Left lung (tissue), 10 donors: ENCODE data around the gene AIDA. TPM values are rescaled to one million over a fixed set of nuclear protein-coding genes. Genes with fewer than 3 reads are reported as not detected.

Source experiments
- ATAC-seq: fragments of 200-7000 bp; cut with Tn5 transposase; one replicate; pipeline ENCODE4 v1.9.1; 2020; ENCODE audit warnings: moderate library complexity
- DNase-seq, 4 donors: peaks; one replicate each; pipeline ENCODE4 v3.0.0-alpha.2; 2013 to 2020
- H3K27ac ChIP-seq, 2 donors: fragments of 200-600 bp; sonication (generic) in 1 of 2; one replicate each; pipeline versions ENCODE4 v1.5.0 to v1.8.0; 2020 to 2021
- H3K27me3 ChIP-seq, 2 donors: fragments of 200-600 bp; sonication (generic) in 1 of 2; one replicate each; pipeline versions ENCODE4 v1.5.0 to v1.8.0; 2020 to 2021
- H3K36me3 ChIP-seq, 2 donors: fragments of 200-600 bp; sonication (generic) in 1 of 2; one replicate each; pipeline versions ENCODE4 v1.5.0 to v1.8.0; 2020 to 2021
- H3K4me1 ChIP-seq, 2 donors: fragments of 200-600 bp; one replicate each; pipeline ENCODE4 v1.8.0; 2021
- H3K4me3 ChIP-seq, 2 donors: fragments of 200-600 bp; sonication (generic) in 1 of 2; one replicate each; pipeline versions ENCODE4 v1.5.0 to v1.8.0; 2020 to 2021; ENCODE audit warnings: mild to moderate bottlenecking in 1 of 2
- H3K9me3 ChIP-seq, 2 donors: fragments of 200-600 bp; sonication (generic) in 1 of 2; one replicate each; pipeline versions ENCODE4 v1.5.0 to v1.8.0; 2020 to 2021
- intact Hi-C, 2 donors: fragments of 100-400 bp; cut with DNase I; formaldehyde crosslinking; loops; one replicate each; pipeline versions ENCODE4 v1.11.2 to v1.14.2; 2022
- polyA plus RNA-seq, 6 donors: library from polyadenylated mRNA; unstranded; fragments of 120-200 nt; gene quantifications; one replicate each; pipeline ENCODE4 v1.2.1, GENCODE V29; 2013; ENCODE audit not compliant: insufficient read length in 6 of 6
- total RNA-seq, 2 donors: library from RNA; stranded (reverse); fragmentation: NEBNext Ultra II Directional; extraction: Animal tissue kit (Norgen Biotek cat#: 25700); gene quantifications; one replicate each; pipeline ENCODE4 v1.2.1, GENCODE V29; 2021
- TF ChIP-seq, protein P1 (sequence below), 2 donors: fragments of 200-600 bp; sonication (generic) in 1 of 2; IDR thresholded peaks; one replicate each; pipeline versions ENCODE4 v1.5.0 to v1.8.0; 2021; ENCODE audit warnings: antibody characterized with exemption in 2 of 2
- donor health status: DM: no; HTN: yes; CAD: no.
- donor health status: DM: no; HTN: no; CAD: no.

The AIDA gene
- total and polyA plus RNA-seq, 8 donors = 71.8 to 96.7 (median 88.3) TPM

DNA sequence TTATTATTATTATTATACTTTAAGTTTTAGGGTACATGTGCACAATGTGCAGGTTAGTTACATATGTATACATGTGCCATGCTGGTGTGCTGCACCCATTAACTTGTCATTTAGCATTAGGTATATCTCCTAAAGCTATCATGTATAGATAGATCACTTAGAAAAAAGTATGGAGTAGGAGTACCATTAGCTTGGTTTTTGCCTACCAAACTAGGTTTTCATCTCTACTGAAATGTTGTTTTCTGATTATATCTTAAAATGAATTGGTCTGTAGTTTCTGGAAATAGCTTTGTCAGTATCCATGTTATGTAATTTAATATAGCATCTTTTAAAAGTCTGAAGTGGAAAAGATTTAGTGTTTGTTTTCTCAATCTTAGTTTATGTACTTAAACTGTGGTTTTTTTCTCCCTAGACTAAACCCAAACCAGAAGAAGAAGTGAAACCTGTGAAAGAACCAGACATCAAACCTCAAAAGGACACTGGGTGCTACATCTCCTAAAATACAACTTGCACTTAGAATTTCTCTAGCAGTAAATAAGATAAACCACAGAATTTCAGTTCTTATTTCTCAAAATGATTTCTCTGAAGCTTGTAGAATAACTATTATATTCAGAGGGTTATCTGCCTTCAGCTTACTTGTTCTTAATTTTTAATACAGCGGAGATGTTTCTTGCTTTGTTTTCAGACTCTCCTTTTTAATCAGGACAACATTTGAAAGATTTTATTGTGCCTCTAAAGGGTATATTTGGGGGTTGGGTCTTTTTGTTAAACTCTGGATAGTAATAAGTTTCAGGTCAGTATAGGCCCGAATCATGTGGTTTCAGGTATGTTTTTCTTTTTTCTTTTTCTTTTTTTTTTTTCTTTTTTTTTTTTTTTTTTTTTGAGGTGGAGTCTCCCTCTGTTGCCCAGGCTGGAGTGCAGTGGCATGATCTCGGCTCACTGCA, 20.2 kb upstream of the AIDA start:
- no peak for ATAC-seq
- Histone ChIP-seq H3K27ac (no peak overlapping the region), H3K36me3 (peaks cover 5 to 91% of the 10 kb centered on the region in 2 donors), H3K9me3 (no peaks in the 10 kb centered on the region), H3K4me3 (no peak overlapping the region), H3K4me1 (no peaks in the 10 kb centered on the region), H3K27me3 (no peaks in the 10 kb centered on the region)
- intact Hi-C loops = loop anchor here in 1 of 2 donors (10.0 kb wide), 1 partner anchor 352 kb away; no protein-coding TSS in a partner anchor
- DNase-seq = no peak
- TF ChIP-seq, protein P1, sequence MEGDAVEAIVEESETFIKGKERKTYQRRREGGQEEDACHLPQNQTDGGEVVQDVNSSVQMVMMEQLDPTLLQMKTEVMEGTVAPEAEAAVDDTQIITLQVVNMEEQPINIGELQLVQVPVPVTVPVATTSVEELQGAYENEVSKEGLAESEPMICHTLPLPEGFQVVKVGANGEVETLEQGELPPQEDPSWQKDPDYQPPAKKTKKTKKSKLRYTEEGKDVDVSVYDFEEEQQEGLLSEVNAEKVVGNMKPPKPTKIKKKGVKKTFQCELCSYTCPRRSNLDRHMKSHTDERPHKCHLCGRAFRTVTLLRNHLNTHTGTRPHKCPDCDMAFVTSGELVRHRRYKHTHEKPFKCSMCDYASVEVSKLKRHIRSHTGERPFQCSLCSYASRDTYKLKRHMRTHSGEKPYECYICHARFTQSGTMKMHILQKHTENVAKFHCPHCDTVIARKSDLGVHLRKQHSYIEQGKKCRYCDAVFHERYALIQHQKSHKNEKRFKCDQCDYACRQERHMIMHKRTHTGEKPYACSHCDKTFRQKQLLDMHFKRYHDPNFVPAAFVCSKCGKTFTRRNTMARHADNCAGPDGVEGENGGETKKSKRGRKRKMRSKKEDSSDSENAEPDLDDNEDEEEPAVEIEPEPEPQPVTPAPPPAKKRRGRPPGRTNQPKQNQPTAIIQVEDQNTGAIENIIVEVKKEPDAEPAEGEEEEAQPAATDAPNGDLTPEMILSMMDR (IDR thresholded peaks at IDR 0.05) = no peak

DNA sequence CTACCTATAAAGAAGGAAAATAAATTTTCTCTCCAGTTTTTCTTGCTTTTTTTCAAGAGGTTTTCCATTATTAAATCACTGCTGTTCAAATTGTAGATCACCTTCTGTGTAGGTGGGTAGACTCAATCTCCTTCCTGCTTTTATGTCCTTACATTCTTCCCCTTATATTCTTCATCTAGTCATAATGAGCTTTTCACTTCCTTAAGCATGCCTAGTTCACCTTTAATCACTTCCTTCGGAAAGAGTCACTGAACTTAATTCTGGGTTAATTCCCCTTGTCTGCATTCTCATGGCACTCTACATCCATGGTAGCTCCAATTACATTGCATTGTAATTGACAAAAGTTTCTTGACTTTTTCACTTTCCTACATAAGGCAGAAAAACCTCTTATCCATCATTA, 18.6 kb upstream of the AIDA start:
- no peaks in the 10 kb centered on the region for H3K4me1 ChIP-seq
- no peak overlapping the region for H3K4me3 ChIP-seq
- intact Hi-C loops = loop anchor here in 1 of 2 donors (10.0 kb wide), 1 partner anchor 354 kb away; no protein-coding TSS in a partner anchor
- ATAC-seq (no peak), DNase-seq (no peak)
- H3K36me3 ChIP-seq = peaks cover 5 to 99% of the 10 kb centered on the region in 2 donors
- no peaks in the 10 kb centered on the region for H3K9me3 ChIP-seq
- no peaks in the 10 kb centered on the region for H3K27me3 ChIP-seq
- no peak overlapping the region for H3K27ac ChIP-seq
- TF ChIP-seq, protein P1 (IDR thresholded peaks at IDR 0.05) = no peak

DNA sequence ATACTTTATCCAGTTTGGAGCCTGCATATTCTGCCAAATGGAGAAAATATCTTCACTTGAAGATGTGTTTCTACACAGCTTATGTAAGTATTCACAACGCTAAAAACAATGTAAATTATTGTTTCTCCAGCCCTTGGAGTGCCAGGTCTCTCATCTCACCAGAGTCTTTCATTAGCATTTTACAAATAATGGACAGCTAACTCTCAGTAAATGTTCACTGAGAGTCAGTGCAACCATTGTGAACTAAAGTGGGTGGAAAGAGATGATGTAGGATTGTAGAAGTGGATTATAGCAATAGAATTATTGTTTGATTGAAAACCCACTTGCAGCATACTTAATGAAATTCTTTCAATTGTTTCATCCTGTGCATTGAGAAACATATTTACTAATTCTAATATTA, 16.5 kb upstream of the AIDA start:
- intact Hi-C loops = no loop called here
- Histone ChIP-seq H3K27me3 (no peaks in the 10 kb centered on the region), H3K36me3 (peaks cover 5 to 99% of the 10 kb centered on the region in 2 donors), H3K4me3 (no peak overlapping the region), H3K27ac (no peak overlapping the region), H3K4me1 (no peaks in the 10 kb centered on the region), H3K9me3 (no peaks in the 10 kb centered on the region)
- DNase-seq (no peak), ATAC-seq (no peak)
- TF ChIP-seq, protein P1 (IDR thresholded peaks at IDR 0.05) = no peak

DNA sequence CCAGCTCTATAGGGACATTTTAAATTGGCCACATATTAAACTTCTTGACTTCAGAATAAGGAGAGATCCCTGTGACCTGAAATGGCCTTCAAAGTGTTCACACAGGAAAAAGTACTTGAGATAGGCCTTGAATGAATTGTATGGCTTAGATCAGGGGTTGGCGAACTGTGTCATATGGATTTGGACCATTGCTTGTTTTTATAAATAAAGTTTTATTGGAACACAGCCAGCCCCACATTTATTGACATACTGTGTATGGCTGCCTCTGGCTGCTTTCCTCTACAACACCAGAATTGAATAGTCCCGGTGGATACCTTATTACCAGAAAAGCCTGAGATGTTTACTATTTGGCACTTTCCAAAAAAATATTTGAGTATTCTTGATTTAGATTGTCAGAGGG, 4.1 kb upstream of the AIDA start:
- H3K4me3 ChIP-seq = no peak overlapping the region
- H3K27me3 ChIP-seq = no peaks in the 10 kb centered on the region
- ATAC-seq = no peak
- peaks cover 3 to 64% of the 10 kb centered on the region in 2 donors for H3K36me3 ChIP-seq
- no peak for DNase-seq
- TF ChIP-seq, protein P1 (IDR thresholded peaks at IDR 0.05) = no peak
- H3K9me3 ChIP-seq = no peaks in the 10 kb centered on the region
- intact Hi-C loops = no loop called here
- H3K4me1 ChIP-seq = peaks cover 5 to 29% of the 10 kb centered on the region in 2 donors
- no peak overlapping the region for H3K27ac ChIP-seq
